ENCODE results near the gene MBNL3.
A peak's percentile ranks its signal among the peaks of the same experiment; 100 is the strongest.
"Not testable (repeated sequence)": the region's sequence is repeated elsewhere in the genome, so short reads cannot be mapped to it uniquely, and the experiment has no call there.

Gene MBNL3

GRCh38 chrX:132474544-132475248 is 14.1 kb downstream of the MBNL3 start:
- DNase-seq: no peak

- DNase-seq: peak; percentile 3
These were observed 16.4 kb downstream of the MBNL3 start for GRCh38 chrX:132472397-132472796.

GRCh38 chrX:132470831-132471230 is 18.0 kb downstream of the MBNL3 start:
- no peak for DNase-seq

- no peak for DNase-seq
These were observed 18.7 kb downstream of the MBNL3 start for GRCh38 chrX:132470179-132470578.

- DNase-seq: no peak
These were observed 20.4 kb downstream of the MBNL3 start for GRCh38 chrX:132468454-132468853.

GRCh38 chrX:132467989-132468388 is 20.8 kb downstream of the MBNL3 start:
- DNase-seq: no peak

GRCh38 chrX:132467026-132467425 is 21.8 kb downstream of the MBNL3 start:
- peak; percentile 20 for DNase-seq

- peak; percentile 2 for DNase-seq
These were observed 25.4 kb downstream of the MBNL3 start for GRCh38 chrX:132463411-132463810.

- peak; percentile 15 for DNase-seq
These were observed 27.0 kb downstream of the MBNL3 start for GRCh38 chrX:132461886-132462285.

- DNase-seq: no peak
These were observed 35.8 kb downstream of the MBNL3 start for GRCh38 chrX:132452911-132453550.

- DNase-seq: not testable (repeated sequence)
These were observed 42.9 kb downstream of the MBNL3 start for GRCh38 chrX:132445909-132446308.

GRCh38 chrX:132444936-132445335 is 43.9 kb downstream of the MBNL3 start:
- no peak for DNase-seq

GRCh38 chrX:132443196-132444135 is 45.4 kb downstream of the MBNL3 start:
- DNase-seq: no peak

GRCh38 chrX:132442691-132443090 is 46.1 kb downstream of the MBNL3 start:
- no peak for DNase-seq

GRCh38 chrX:132435222-132435621 is 53.6 kb downstream of the MBNL3 start:
- peak; percentile 0 for DNase-seq

GRCh38 chrX:132433551-132433950 is 55.3 kb downstream of the MBNL3 start:
- DNase-seq: no peak

GRCh38 chrX:132433001-132433400 is 55.8 kb downstream of the MBNL3 start:
- peak; percentile 1 for DNase-seq

GRCh38 chrX:132428896-132429295 is 59.9 kb downstream of the MBNL3 start:
- no peak for DNase-seq

- peak; percentile 55 for DNase-seq
These were observed 62.0 kb downstream of the MBNL3 start for GRCh38 chrX:132426695-132427281.

GRCh38 chrX:132425744-132426318 is 63.0 kb downstream of the MBNL3 start:
- DNase-seq: no peak

- no peak for DNase-seq
These were observed 65.5 kb downstream of the MBNL3 start for GRCh38 chrX:132423323-132423722.

GRCh38 chrX:132415012-132415411 is 73.8 kb downstream of the MBNL3 start:
- no peak for DNase-seq

All from fibroblast of skin of back (primary cell).